SJSA1 (cell line): ENCODE measurements around the gene SMG6. TPM values are rescaled to one million over a fixed set of nuclear protein-coding genes. Genes with fewer than 3 reads are reported as not detected.

Source experiments
- DNase-seq, 2 experiments: peaks; one replicate each; pipeline ENCODE4 v3.0.0-alpha.2; 2015 to 2020; ENCODE audit warnings: low spot score in 2 of 2, low read depth in 1 of 2
- H3K27ac ChIP-seq: fragments of 250-450 bp; sonication (Bioruptor Pico); 2 replicates; pipeline ENCODE4 v1.5.1; 2020; ENCODE audit warnings: mild to moderate bottlenecking, moderate library complexity
- H3K27me3 ChIP-seq: fragments of 250-450 bp; sonication (Bioruptor Pico); replicated peaks from 2 replicates; pipeline ENCODE4 v1.5.1; 2020; ENCODE audit warnings: mild to moderate bottlenecking, moderate library complexity
- H3K36me3 ChIP-seq: fragments of 250-450 bp; sonication (Bioruptor Pico); 2 replicates; pipeline ENCODE4 v1.5.1; 2020; ENCODE audit warnings: mild to moderate bottlenecking
- H3K4me1 ChIP-seq: fragments of 250-450 bp; sonication (Bioruptor Pico); replicated peaks from 2 replicates; pipeline ENCODE4 v1.6.1; 2021; ENCODE audit warnings: mild to moderate bottlenecking
- H3K4me3 ChIP-seq: fragments of 250-450 bp; sonication (Bioruptor Pico); 2 replicates; pipeline ENCODE4 v1.5.1; 2020; ENCODE audit warnings: mild to moderate bottlenecking
- H3K9me3 ChIP-seq: fragments of 250-450 bp; sonication (Bioruptor Pico); replicated peaks from 2 replicates; pipeline ENCODE4 v1.5.1; 2020; ENCODE audit warnings: mild to moderate bottlenecking
- total RNA-seq: library from RNA; depleted of rRNA; stranded (reverse); fragments of >200 nt; shearing (Covaris generic); gene quantifications from 2 replicates; pipeline ENCODE4 v1.2.3, GENCODE V29; 2014

Gene SMG6
- total RNA-seq, 1 experiment from 2014 or later = 23.9 TPM

GRCh38 chr17:2222901-2223616, 80.5 kb downstream of the SMG6 start:
- Histone ChIP-seq H3K36me3 (peaks cover 7% of the 10 kb centered on the region), H3K4me1 (peaks cover 10% of the 10 kb centered on the region), H3K27ac (no peak overlapping the region), H3K9me3 (no peaks in the 10 kb centered on the region), H3K27me3 (no peaks in the 10 kb centered on the region), H3K4me3 (no peak overlapping the region)
- DNase-seq = peak in 1 of 2 experiments; percentile 14

GRCh38 chr17:2222301-2222700, 81.3 kb downstream of the SMG6 start:
- Histone ChIP-seq H3K27me3 (no peaks in the 10 kb centered on the region), H3K36me3 (peaks cover 4% of the 10 kb centered on the region; the same call in 1 of the 2 replicates), H3K4me3 (no peak overlapping the region), H3K4me1 (peaks cover 10% of the 10 kb centered on the region), H3K9me3 (no peaks in the 10 kb centered on the region), H3K27ac (no peak overlapping the region)
- DNase-seq = no peak

- Histone ChIP-seq H3K36me3 (no peaks in the 10 kb centered on the region), H3K27me3 (no peaks in the 10 kb centered on the region), H3K4me1 (peaks cover 42% of the 10 kb centered on the region), H3K4me3 (no peak overlapping the region), H3K27ac (no peak overlapping the region), H3K9me3 (no peaks in the 10 kb centered on the region)
- no peak for DNase-seq
Measured at GRCh38 chr17:2218426-2218825, 85.2 kb downstream of the SMG6 start.

- peak in 1 of 2 experiments; percentile 42 for DNase-seq
- Histone ChIP-seq H3K9me3 (no peaks in the 10 kb centered on the region), H3K27ac (peak overlapping the region; percentile 80), H3K36me3 (peaks cover 4% of the 10 kb centered on the region; the same call in 1 of the 2 replicates), H3K27me3 (no peaks in the 10 kb centered on the region), H3K4me3 (no peak overlapping the region), H3K4me1 (peaks cover 49% of the 10 kb centered on the region)
Measured at GRCh38 chr17:2215616-2216364, 87.8 kb downstream of the SMG6 start.

- Histone ChIP-seq H3K27me3 (no peaks in the 10 kb centered on the region), H3K36me3 (peaks cover 4% of the 10 kb centered on the region; the same call in 1 of the 2 replicates), H3K4me3 (no peak overlapping the region), H3K9me3 (no peaks in the 10 kb centered on the region), H3K27ac (peak overlapping the region; percentile 80), H3K4me1 (peaks cover 49% of the 10 kb centered on the region)
- DNase-seq = peak in 1 of 2 experiments; percentile 60
Measured at GRCh38 chr17:2214929-2215615, 88.5 kb downstream of the SMG6 start.

GRCh38 chr17:2214047-2214928, 89.3 kb downstream of the SMG6 start:
- DNase-seq = peak; percentile 68 to 69
- Histone ChIP-seq H3K27me3 (no peaks in the 10 kb centered on the region), H3K9me3 (no peaks in the 10 kb centered on the region), H3K27ac (peak overlapping the region; percentile 80), H3K4me3 (no peak overlapping the region; the same call in 1 of the 2 replicates), H3K36me3 (peaks cover 4% of the 10 kb centered on the region; the same call in 1 of the 2 replicates), H3K4me1 (peaks cover 49% of the 10 kb centered on the region)

GRCh38 chr17:2213291-2213960, 90.2 kb downstream of the SMG6 start:
- peak; percentile 65 to 72 for DNase-seq
- peaks cover 9% of the 10 kb centered on the region for H3K36me3 ChIP-seq
- peak overlapping the region; percentile 80 for H3K27ac ChIP-seq
- peaks cover 55% of the 10 kb centered on the region for H3K4me1 ChIP-seq
- H3K9me3 ChIP-seq = no peaks in the 10 kb centered on the region
- no peaks in the 10 kb centered on the region for H3K27me3 ChIP-seq
- no peak overlapping the region; the same call in 1 of the 2 replicates for H3K4me3 ChIP-seq

- no peak for DNase-seq
- H3K4me3 ChIP-seq = no peak overlapping the region
- peaks cover 64% of the 10 kb centered on the region for H3K4me1 ChIP-seq
Measured at GRCh38 chr17:2212400-2212981, 91.1 kb downstream of the SMG6 start.

GRCh38 chr17:2211661-2212399, 91.8 kb downstream of the SMG6 start:
- no peak overlapping the region for H3K4me3 ChIP-seq

More at GRCh38 chr17:2212400-2212981, 91.1 kb downstream of the SMG6 start:
- Histone ChIP-seq H3K9me3 (no peaks in the 10 kb centered on the region), H3K27ac (peak overlapping the region; percentile 80), H3K27me3 (no peaks in the 10 kb centered on the region), H3K36me3 (peaks cover 11% of the 10 kb centered on the region)

GRCh38 chr17:2210726-2211125, 92.9 kb downstream of the SMG6 start:
- H3K9me3 ChIP-seq = no peaks in the 10 kb centered on the region
- H3K36me3 ChIP-seq = peaks cover 11% of the 10 kb centered on the region
- peaks cover 54% of the 10 kb centered on the region for H3K4me1 ChIP-seq
- DNase-seq = no peak
- no peak overlapping the region for H3K4me3 ChIP-seq
- H3K27ac ChIP-seq = no peak overlapping the region
- H3K27me3 ChIP-seq = no peaks in the 10 kb centered on the region

More at GRCh38 chr17:2211661-2212399, 91.8 kb downstream of the SMG6 start:
- peaks cover 11% of the 10 kb centered on the region for H3K36me3 ChIP-seq
- H3K27me3 ChIP-seq = no peaks in the 10 kb centered on the region
- no peaks in the 10 kb centered on the region for H3K9me3 ChIP-seq
- peaks cover 65% of the 10 kb centered on the region for H3K4me1 ChIP-seq
- H3K27ac ChIP-seq = no peak overlapping the region; the same call in 1 of the 2 replicates
- DNase-seq = no peak

- Histone ChIP-seq H3K27ac (peak overlapping the region; percentile 32; the same call in 1 of the 2 replicates), H3K4me3 (no peak overlapping the region), H3K9me3 (no peaks in the 10 kb centered on the region), H3K4me1 (peaks cover 27% of the 10 kb centered on the region), H3K27me3 (no peaks in the 10 kb centered on the region), H3K36me3 (peaks cover 17% of the 10 kb centered on the region)
- DNase-seq = peak; percentile 74 to 85
Measured at GRCh38 chr17:2207815-2208515, 95.6 kb downstream of the SMG6 start.
